ENCODE measurements around the gene ZCCHC24.

Gene ZCCHC24

DNA sequence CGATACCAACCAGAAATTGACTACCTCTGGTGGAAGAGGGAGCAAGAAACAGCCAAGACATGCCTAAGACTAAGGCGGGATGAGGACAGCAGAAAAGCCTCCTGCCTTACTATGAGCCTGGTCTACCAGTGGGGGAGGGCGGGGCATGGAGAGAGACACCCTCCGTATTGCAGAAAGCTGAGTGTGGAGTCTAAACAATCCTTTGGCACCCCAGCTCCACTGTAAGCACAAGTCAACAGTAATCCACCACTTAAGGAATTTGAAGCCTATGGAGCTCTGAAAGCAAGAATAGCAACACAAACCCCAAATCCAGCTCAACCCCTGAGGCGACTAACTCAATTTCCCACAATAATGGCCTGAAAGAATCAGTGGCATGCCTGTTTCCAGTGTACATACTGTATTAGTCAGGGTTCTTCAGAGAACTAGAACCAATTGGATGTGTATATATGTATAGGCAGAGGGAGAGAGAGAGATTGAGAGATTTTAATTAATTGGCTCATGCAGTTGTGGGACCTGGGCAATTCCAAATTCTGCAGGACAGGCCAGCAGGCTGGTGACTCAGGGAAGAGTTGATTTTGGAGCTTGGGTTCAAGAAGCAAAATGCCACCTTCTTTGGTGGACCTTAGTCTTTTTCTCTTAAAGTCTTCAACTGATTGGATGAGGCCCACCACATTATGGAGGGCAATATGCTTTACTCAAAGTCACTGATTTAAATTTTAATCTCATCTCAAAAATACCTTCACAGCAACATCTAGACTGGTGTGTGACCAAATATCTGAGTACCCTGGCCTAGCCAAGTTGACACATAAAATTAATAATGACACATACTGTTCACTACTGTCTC, 84.7 kb downstream of the ZCCHC24 start:
- peak; percentile 30 for DNase-seq (ENCODE audit: low spot score)

DNA sequence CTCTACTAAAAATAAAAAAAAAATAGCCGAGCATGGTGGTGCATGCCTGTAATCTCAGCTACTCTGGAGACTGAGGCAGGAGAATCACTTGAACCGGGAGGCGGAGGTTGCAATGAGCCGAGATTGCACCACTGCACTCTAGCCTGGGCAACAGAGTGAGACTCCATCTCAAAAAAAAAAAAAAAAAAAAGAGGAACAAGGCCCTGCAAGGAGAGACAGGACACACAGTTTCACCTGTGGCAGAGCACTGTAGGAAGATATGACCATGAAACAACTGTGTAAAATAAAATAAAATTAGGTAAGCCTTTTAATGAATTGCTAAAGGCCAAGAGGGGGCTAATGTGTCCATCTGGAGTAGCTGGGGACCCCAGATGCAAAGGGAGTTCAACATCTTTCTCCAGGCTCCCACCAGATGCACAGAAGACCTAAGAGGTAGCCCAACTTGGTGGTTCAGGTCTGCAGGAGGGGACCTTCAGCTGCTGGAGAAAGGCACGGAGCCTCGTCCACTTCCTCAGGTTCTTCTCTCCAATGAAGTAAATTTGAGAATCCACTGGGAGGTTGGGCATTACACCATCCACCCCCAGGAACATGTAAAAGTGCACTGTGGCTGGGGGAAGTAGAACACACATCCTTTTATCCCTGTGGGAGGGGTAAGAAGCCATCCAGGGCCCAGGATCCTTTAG, 85.5 kb downstream of the ZCCHC24 start:
- no peak for DNase-seq (ENCODE audit: low spot score)

DNA sequence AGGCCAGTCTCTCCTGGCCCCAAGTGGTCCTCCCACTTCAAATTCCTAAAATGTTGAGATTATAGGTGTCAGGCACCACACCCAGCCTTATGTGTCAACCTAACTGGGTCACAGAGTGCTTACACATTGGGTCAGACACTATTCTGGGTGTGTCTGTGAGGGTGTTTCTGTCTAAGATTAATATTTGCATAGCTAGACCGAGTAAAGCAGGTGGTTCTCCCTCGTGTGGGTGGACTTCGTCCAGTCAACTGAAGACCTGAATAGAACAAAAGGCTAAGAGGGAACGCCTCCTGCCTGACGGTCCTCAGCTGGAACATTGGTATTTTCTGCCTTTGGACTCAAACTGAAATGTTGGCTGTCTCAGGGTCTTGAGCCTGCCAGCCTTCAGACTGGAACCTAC, 86.6 kb downstream of the ZCCHC24 start:
- DNase-seq (ENCODE audit: low spot score): no peak

DNA sequence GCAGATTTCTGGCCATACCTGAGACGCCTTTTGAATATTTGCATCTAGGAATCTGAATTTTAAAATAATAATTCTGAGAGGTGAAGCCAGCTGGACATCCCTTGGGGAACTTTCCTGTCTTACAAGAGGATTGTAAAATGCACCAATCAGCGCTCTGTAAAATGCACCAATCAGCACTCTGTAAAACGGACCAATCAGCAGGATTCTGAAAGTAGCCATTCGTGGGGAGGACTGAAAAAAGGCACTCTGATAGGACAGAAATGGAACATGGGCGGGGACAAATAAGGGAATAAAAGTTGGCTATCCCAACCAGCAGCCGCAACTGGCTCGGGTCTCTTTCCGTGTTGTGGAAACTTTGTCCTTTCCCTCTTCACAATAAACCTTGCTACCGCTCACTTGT, 88.2 kb downstream of the ZCCHC24 start:
- no peak for DNase-seq (ENCODE audit: low spot score)

DNA sequence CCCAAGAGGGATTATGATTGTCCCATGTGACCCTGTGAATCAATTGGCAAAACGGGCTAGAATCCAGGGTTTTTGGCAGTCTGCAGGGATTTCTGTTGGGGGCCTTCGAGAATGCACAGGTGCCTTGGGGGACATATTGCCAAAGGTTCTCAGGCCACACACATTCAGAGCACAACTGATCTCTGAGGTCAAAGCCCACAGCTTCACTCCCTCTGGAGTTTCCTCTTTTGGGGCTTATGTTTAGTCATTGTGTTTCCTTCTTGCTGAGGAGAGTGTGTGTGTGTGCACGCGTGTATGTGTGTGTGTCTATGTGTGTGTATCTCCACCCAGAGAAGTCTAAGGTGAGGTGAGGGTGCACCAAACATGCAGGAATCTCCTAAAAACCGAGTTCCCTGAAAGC, 89.3 kb downstream of the ZCCHC24 start:
- no peak for DNase-seq (ENCODE audit: low spot score)

DNA sequence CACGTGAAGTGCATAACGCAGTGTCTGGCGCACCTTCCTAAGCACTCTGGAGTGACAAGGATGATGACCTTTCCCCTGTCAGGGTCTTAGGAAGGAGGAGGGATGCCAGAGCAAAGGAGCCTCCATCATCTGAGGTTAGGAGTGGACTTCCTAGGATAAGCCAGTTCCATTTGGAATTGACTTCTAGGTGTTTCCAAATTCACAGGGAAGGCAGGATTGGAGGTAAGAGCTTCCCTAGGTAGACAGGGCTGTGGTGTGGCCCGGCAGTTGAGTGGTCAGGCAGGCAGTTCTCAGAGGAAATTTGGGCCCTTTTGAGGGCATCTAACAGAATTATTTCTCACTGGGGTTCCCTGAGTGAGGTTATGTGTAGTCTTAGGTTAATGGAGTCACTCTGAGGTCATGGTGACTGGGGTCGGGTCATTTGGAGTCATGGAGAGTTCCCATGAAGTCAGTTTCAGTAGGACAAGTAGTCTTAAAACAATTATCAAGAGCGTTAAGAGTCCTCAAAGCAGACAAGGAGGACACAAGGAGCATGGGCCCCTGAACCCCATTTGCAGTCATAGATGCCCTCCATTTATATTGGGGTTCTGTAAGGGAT, 89.9 kb downstream of the ZCCHC24 start:
- DNase-seq (ENCODE audit: low spot score): no peak

DNA sequence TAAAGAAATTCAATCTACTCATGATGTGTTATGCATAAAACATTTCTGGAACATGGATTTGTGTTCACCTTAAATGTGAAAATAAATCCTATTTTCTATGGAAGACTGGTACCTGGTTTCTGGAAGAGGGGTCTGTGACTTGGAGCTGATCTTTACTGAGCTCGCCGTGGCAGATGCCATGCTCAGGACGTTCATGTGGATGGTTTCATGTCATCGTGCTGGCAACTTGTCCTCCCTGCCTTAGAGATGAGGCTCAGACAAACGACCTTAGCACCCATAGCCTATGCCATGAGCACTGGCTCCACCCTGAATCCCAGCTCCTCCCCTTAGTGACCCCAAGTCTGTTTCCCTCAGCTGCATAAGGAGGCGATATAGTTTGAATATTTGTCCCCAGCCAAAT, 90.8 kb downstream of the ZCCHC24 start:
- no peak for DNase-seq (ENCODE audit: low spot score)

DNA sequence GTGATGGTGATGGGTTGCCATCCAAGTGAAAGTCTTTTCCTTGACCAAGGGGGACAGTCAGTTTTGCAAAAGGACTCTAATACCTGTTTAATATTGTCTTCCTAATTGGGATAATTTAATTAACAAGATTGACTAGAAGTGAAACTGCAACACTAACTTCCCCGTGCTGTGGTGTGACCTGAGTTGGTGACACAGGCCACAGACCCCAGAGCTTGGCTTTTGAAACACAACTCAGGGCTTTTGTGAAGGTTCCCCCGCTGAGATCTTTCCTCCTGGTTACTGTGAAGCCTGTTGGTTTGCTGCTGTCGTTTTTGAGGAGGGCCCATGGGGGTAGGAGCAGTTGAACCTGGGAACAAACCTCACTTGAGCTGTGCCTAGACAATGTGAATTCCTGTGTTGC, 91.3 kb downstream of the ZCCHC24 start:
- DNase-seq (ENCODE audit: low spot score): no peak

DNA sequence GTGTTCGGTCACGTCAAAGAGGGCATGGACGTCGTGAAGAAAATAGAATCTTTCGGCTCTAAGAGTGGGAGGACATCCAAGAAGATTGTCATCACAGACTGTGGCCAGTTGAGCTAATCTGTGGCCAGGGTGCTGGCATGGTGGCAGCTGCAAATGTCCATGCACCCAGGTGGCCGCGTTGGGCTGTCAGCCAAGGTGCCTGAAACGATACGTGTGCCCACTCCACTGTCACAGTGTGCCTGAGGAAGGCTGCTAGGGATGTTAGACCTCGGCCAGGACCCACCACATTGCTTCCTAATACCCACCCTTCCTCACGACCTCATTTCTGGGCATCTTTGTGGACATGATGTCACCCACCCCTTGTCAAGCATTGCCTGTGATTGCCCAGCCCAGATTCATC, 91.7 kb downstream of the ZCCHC24 start:
- no peak for DNase-seq (ENCODE audit: low spot score)

DNA sequence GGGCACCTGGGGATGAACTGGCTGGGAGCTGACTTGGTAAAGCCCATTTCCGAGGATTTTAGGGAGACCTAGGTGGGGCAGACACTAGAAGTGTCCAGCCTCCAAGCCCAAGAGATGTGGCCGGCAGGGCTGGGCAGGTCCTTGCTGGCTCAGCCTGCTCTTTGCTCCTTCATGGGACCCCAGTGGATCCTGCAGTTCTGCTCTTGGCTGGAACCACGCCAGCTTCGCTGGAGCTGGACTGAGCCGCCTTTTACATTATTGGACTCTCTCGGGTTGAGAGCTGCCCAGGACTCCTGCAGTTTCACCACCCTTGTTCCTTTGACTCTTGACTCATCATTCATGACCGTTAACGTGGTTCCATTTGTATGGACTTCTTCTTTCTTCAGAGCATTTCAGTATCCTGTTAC, 92.4 kb downstream of the ZCCHC24 start:
- no peak for DNase-seq (ENCODE audit: low spot score)

DNA sequence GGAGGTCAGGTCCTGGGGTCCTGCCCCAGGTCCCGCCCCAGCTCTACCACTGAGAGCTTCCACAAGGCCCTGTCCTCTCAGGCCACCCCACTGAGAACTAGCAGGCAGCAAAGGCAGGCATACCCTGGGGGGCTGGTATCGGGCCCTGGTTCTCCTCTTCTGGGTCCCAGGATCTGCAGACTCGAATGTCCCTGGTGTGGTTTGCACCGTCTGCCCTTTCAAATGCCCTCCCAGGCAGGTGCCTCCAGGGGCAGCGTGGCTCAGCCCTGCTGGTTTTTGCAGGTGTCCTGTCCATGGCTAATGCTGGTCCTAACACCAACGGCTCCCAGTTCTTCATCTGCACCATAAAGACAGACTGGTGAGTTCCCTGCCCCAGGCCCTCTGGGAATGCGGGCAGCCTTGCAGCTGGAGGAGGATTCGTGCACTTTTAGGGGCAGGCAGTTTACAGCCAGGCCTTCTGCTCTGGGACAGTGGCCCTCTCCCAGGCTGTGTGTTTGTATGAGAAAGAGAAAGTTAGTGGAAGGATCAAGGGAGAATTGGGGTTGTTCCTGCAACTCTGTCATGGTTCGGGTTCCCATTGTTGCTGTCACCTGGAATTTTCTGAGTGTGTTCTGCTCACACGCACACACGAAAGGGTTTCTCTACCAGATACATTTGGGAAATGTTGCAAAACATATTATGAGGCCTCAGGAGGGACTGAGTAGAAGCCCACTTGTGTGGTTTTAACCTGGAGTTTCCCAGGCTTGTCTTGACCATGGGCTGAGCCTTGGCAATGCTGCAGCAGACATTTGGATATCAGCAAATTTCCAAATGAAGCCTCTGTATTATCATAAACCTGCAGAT, 93.2 kb downstream of the ZCCHC24 start:
- DNase-seq (ENCODE audit: low spot score): no peak

DNA sequence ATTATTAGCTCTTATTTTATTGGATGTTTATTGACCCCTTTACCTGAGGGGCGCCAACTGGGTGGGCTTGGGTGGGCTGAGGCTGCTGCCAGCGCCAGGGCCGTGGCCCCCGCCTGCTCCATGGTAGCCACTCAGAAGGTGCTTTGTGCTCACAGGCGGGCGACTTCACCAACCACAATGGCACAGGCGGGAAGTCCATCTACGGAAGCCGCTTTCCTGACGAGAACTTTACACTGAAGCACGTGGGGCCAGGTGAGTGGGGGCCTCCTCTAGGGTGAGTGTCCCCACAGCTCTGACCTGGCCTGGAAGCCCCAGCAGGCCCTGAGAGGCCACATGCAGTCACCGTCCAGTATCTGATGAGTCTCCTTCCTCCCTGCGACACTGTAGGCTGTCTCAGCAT, 94.1 kb downstream of the ZCCHC24 start:
- DNase-seq (ENCODE audit: low spot score): no peak

DNA sequence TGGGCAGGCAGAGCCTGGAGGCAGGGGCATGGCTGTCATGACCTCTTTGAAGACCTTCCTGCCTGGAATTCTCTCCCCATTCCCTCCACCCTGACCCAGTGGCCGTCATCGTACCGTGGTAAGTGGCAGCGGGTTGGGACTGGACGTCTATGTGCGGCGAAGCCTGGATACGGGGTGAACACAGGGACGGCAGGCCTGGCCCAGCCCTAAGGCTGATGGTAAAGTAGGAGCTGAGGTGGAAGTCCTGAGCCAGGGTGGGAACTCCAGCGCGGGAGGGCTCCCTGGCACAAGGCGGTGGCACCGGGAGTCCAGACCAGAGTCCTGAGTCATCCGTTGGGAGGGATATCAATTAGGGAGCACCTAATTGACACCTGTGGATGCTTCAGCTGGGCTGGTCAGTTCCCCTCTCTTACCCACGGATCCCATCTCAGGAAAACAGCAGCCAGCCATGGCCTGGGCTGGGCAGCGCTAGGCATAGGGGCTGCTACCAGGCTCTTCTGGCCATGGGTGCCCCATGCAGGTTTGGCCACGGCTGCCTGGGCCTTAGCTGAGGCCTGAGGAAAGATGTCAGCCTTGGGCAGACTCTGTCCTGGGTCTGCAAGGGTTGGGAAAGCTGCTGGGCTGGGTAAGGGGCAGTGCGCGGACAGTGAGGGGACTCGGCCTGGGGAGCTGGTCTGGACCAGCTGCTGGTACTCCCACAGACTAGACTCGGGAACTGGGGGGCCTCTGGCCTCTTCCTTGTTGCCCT, 94.8 kb downstream of the ZCCHC24 start:
- peak; percentile 39 for DNase-seq (ENCODE audit: low spot score)

DNA sequence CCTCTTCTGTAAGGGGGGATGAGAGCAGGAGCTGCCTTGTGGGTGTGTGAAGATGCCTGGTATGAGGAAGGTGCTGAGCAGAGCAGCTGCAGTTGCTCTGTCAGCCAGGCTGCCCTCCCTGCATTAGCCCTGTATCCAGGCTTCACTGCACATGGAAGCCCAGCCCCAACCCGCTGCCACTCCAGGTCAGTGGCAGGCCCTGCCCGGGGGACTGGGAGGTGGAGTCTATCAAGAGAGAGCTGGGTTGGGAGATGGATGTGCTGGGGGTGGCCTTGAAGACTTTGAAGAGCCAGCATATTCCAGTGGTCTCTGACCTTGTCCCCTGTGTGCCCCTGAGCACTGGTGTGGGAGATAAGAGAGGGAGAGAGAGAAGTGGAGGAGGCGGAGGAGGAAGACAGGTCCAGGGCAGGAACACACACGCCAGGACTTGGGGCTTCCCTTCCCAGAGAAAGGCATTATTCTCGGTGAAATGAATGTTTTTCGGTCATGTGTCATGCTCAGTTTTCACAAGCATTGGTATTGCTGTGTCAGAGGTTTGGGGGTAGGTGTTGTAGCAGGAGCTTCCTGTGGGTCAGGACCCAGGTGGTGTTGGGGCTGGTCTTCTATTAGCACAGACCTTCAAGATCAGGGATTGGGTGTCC, 95.5 kb downstream of the ZCCHC24 start:
- DNase-seq (ENCODE audit: low spot score): no peak

DNA sequence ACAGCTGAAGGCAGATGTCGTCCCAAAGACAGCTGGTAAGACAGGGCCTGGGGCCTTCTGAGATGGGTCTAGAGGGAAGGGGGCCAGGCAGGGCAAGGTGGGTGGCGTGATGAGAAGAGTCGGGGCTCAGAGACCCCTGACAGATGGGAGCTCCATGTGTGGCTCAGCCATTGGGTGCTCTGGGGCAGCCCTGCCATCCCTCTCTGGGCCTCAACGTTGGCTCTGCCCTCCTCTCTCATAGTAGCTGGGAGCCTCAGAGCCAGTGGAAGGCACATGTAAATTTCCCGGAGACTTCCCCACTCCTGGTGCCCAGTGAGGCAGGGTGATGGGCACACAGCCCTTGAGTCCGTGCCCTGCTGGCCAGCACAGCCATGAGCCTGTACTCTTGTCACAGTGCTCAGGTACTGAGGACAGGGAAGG, 96.3 kb downstream of the ZCCHC24 start:
- DNase-seq (ENCODE audit: low spot score): peak; percentile 44

DNA sequence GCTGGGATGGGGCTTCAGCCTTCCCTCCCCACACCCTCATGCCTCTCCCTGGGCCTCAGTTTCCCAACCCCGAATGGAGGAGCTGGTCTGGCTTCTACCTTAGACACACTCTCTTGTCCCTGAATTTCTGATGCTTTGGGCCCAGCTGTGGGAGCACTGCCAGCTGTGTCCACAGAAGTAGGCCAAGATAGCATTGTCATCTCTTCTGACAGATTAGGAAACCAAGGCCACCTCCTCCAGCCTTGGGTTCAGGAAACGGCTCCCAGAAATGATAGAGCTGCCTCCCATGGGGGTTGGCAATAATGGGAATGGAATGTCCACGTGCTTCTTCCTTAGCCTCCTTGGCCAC, 96.8 kb downstream of the ZCCHC24 start:
- no peak for DNase-seq (ENCODE audit: low spot score)

DNA sequence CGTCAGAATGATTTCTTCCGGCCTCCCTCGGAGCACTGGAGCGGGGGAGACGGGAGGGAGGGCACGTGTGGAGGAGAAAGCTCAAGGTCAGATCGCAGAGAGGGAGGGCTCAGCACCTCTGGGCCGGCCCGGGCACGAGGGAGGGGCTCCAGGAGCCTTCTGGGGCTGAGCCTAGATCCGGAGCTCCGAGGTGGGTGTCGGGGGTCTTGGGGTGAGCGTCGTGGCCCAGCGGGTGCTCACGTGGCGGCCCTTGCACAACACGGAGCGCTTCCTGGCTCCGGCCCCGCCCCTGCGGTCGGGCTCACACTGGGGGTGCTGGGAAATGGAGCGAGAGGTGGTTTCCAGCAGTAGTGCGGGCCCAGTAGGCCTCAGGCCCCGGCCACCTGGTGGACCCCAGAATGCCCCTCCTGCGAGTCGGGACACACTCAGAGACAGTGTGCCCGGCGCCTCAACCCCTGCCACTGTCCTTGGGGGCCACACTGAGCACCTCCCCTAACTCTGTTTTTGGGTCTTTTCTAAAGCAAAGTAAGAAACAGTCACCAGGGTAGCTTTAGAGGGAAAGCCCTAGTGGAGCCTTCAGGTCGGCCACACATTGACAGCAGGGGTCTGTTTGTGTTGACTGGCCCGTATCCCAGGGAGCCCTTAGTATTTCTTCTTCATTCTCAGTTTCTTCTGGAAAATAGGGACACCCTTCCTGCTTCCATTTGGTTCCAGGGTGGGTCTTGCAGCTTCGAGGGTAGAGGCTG, 97.4 kb downstream of the ZCCHC24 start:
- peak; percentile 56 for DNase-seq (ENCODE audit: low spot score)

DNA sequence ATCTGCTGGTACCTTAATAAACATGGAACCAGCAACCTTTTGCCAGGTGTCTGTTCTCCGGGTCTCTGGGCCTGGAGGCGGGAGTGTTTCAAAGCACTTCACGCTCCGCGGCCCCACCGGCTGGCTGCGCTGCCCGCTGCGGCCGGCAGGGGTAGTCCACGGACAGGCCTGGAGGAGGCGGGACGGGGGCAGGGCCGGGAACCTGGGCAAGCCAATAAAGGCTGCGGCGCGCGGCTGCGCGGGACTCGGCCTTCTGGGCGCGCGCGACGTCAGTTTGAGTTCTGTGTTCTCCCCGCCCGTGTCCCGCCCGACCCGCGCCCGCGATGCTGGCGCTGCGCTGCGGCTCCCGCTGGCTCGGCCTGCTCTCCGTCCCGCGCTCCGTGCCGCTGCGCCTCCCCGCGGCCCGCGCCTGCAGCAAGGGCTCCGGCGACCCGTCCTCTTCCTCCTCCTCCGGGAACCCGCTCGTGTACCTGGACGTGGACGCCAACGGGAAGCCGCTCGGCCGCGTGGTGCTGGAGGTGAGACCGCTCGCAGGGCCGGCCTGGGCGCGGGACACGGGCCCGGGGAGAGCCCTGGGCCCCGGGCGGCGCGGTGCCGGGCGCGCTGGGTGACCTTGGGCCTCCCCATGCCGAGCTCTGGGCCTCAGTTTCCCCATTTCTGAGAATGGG, 98.1 kb downstream of the ZCCHC24 start, which contains the start of gene PPIF:
Gene PPIF (plus strand): TSS at position 244 of the 668 bp plus-strand sequence. CDS start 80 bp downstream, at position 324.
- DNase-seq (ENCODE audit: low spot score): peak; percentile 95

DNA sequence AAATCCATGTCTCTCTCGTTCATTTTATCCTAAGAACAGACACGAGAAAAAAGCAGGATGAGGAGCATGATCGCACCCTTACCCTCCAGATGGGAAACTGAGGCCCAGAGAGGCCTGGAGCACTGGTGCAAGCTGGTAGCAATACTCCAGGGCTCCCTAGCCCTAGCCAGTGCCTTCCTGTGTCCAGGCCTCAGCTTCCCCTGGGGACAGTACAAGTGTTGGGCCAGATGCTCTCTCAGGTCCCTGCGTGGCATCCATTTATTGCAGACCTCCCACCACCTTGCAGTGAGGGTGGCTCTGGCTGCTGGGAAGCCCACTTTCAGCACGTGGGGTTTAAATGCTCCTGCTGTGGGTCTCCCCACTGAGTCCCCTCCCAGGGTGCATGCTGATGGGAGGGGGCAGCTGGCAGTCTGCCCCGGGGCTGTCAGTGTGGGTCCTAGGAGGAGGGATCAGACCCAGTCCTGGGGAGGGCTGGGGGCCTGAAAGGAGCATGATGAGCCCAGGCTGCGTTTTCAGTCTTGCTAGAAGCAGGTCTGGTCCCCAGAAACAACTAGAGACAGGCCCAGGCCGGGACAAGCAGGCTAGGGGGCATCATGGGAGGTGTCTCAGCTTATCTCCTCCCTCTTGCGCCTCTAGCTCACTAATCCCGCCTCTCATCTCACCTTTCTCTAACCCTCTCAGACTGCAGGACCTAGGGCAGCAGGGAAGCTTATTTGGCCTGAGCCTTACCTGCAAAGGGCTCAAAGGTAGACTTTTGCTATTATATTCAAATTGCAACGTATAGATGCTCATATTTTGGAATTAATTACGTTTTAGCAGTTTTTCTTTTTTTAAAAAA, 98.8 kb downstream of the ZCCHC24 start:
- DNase-seq (ENCODE audit: low spot score): peak; percentile 49
